ENCODE measurements around the gene ARHGAP24. TPM values are rescaled to one million over a fixed set of nuclear protein-coding genes. Genes with fewer than 3 reads are reported as not detected.

The ARHGAP24 gene
- total RNA-seq, 1 experiment from 2014 or later = 65.1 TPM

DNA sequence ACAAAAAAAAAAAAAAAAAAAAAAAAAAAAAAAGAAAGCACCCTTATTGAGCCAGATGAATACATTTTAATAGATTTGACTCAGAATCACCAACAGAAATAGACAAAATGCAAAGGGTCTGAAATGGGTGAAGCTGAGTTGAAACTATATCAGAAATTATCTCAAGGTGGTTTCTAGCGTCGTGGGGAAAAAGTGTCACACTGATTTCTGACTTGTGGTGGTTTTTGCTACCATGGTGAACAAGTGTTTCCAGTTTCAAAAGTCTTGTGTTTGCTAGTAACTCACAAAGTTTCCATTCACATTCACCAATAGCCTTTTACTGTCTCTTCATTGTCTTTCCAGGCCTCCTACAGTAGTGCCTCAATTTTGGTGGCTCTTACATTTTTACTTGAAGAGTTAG lies 135.5 kb downstream of the ARHGAP24 start:
- Histone ChIP-seq H3K4me2 (ENCODE audit: low read depth, low read length, poor library complexity, severe bottlenecking) (no peak overlapping the region), H3K36me3 (ENCODE audit: insufficient read depth, low read length) (no peaks in the 10 kb centered on the region; the same call in 1 of the 2 replicates), H3K4me1 (ENCODE audit: low read length) (peaks cover 28% of the 10 kb centered on the region), H3K9me2 (replicated peaks; ENCODE audit: insufficient read depth, low read length) (no peaks in the 10 kb centered on the region), H3K9me3 (ENCODE audit: low read length) (no peaks in the 10 kb centered on the region), H3K9ac (ENCODE audit: low read length) (no peak overlapping the region), H3K27ac (ENCODE audit: low read length) (peak overlapping the region; percentile 49), H3K79me2 (ENCODE audit: low read length) (peaks cover 23% of the 10 kb centered on the region), H2AFZ (ENCODE audit: low read length) (no peak overlapping the region), H3K27me3 (ENCODE audit: low read length) (no peaks in the 10 kb centered on the region), H3K4me3 (ENCODE audit: low read length) (no peak overlapping the region), H4K20me1 (ENCODE audit: insufficient read depth, low read depth, low read length) (no peaks in the 10 kb centered on the region)
- DNase-seq = no peak

DNA sequence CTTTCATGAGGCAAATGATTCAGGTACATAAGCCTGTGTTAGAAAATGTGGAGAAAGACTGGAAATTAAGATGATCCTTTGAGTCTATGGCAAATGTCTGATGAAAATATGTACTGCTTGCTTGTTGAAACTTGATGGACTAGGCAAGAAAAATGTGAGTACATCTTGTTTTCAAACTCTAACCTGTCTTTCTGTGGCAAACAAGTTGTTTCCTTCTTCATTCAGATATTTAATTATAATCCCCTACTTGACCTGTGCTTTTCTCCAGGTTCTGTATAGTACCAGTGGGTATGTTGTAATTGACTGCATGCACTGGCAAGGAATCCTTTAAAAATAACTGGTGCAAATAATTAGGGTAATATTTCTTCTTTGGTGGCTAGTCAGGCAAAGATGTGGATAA lies 136.7 kb downstream of the ARHGAP24 start:
- H3K27ac ChIP-seq (ENCODE audit: low read length) = no peak overlapping the region

DNA sequence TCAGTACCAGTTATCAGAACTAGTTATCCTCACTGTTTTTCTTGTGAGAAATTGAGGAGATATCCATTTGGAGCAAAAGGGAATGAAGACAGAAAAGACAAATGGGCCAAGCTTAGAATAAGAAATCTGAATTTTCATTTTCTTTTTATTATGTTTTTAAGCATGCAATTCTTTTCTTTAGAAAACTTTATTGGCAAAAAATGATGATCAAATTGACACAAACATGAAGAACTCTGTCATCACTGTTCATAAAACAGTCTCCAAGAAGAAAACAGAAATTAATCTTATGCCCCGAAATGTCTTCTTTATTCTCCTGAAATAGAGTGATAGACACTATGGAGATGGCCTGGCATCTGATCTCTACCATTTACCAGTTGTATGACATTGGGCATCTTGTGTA lies 139.0 kb downstream of the ARHGAP24 start:
- no peak for DNase-seq
- Histone ChIP-seq H3K36me3 (ENCODE audit: insufficient read depth, low read length) (no peaks in the 10 kb centered on the region; the same call in 1 of the 2 replicates), H3K4me2 (ENCODE audit: low read depth, low read length, poor library complexity, severe bottlenecking) (no peak overlapping the region), H3K27ac (ENCODE audit: low read length) (no peak overlapping the region), H2AFZ (ENCODE audit: low read length) (no peak overlapping the region), H4K20me1 (ENCODE audit: insufficient read depth, low read depth, low read length) (no peaks in the 10 kb centered on the region), H3K79me2 (ENCODE audit: low read length) (peaks cover 25% of the 10 kb centered on the region), H3K27me3 (ENCODE audit: low read length) (no peaks in the 10 kb centered on the region), H3K9me2 (replicated peaks; ENCODE audit: insufficient read depth, low read length) (no peaks in the 10 kb centered on the region), H3K4me3 (ENCODE audit: low read length) (no peak overlapping the region), H3K4me1 (ENCODE audit: low read length) (no peaks in the 10 kb centered on the region; the same call in 1 of the 2 replicates), H3K9ac (ENCODE audit: low read length) (no peak overlapping the region), H3K9me3 (ENCODE audit: low read length) (no peaks in the 10 kb centered on the region)

More for the DNA sequence above, 136.7 kb downstream of the ARHGAP24 start:
- H4K20me1 ChIP-seq (ENCODE audit: insufficient read depth, low read depth, low read length) = no peaks in the 10 kb centered on the region
- H2AFZ ChIP-seq (ENCODE audit: low read length) = no peak overlapping the region
- peaks cover 26% of the 10 kb centered on the region for H3K79me2 ChIP-seq (ENCODE audit: low read length)
- H3K27me3 ChIP-seq (ENCODE audit: low read length) = no peaks in the 10 kb centered on the region
- no peaks in the 10 kb centered on the region for H3K9me2 ChIP-seq (replicated peaks; ENCODE audit: insufficient read depth, low read length)
- no peaks in the 10 kb centered on the region for H3K9me3 ChIP-seq (ENCODE audit: low read length)
- no peaks in the 10 kb centered on the region; the same call in 1 of the 2 replicates for H3K36me3 ChIP-seq (ENCODE audit: insufficient read depth, low read length)
- peaks cover 17% of the 10 kb centered on the region for H3K4me1 ChIP-seq (ENCODE audit: low read length)
- no peak overlapping the region for H3K4me3 ChIP-seq (ENCODE audit: low read length)
- no peak overlapping the region for H3K9ac ChIP-seq (ENCODE audit: low read length)
- no peak for DNase-seq
- no peak overlapping the region for H3K4me2 ChIP-seq (ENCODE audit: low read depth, low read length, poor library complexity, severe bottlenecking)

DNA sequence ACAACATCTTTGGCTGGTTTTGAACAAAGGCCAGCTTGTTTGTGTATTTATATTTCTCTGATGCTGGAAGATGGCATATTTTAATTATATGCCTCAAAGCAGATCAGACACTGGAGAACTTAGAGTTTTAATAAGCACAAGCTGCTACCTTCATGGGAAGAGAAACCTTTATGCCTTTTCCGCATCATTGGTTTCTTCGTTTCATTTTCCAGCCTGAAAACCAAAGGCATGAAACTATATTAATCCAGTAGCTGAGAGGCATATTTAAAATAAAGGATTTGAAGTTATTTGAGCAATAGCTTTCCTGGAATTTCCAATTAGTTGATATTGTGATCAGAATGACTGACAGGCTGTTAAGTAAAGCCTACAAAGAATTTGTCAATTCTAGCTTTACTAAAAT lies 141.0 kb downstream of the ARHGAP24 start:
- no peak for DNase-seq
- peaks cover 27% of the 10 kb centered on the region for H3K79me2 ChIP-seq (ENCODE audit: low read length)

DNA sequence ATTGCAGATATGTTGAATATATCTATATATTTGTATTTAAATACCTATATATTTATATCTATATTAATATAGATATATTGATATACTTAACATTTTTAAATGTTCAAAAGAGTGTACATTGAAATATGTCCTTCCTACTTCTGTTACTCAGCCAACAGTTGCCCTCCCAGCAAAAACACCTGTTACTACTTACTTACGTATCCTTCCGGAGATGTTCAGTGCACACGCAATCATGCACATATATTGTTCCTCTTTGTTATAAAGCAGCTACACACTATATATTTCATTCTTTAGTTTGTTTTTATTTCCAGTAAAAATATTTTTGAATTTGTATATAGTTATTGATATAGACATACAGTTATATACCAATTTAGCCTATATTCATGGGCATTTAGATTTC lies 142.3 kb downstream of the ARHGAP24 start:
- no peak overlapping the region for H3K4me2 ChIP-seq (ENCODE audit: low read depth, low read length, poor library complexity, severe bottlenecking)
- H3K27ac ChIP-seq (ENCODE audit: low read length) = no peak overlapping the region
- no peak overlapping the region for H3K4me3 ChIP-seq (ENCODE audit: low read length)
- peaks cover 31% of the 10 kb centered on the region for H3K79me2 ChIP-seq (ENCODE audit: low read length)
- H3K27me3 ChIP-seq (ENCODE audit: low read length) = no peaks in the 10 kb centered on the region
- no peaks in the 10 kb centered on the region for H3K4me1 ChIP-seq (ENCODE audit: low read length)
- no peaks in the 10 kb centered on the region; the same call in 1 of the 2 replicates for H3K36me3 ChIP-seq (ENCODE audit: insufficient read depth, low read length)
- H3K9me3 ChIP-seq (ENCODE audit: low read length) = no peaks in the 10 kb centered on the region
- no peaks in the 10 kb centered on the region for H3K9me2 ChIP-seq (replicated peaks; ENCODE audit: insufficient read depth, low read length)
- no peak for DNase-seq
- no peak overlapping the region for H2AFZ ChIP-seq (ENCODE audit: low read length)
- no peak overlapping the region for H3K9ac ChIP-seq (ENCODE audit: low read length)
- H4K20me1 ChIP-seq (ENCODE audit: insufficient read depth, low read depth, low read length) = no peaks in the 10 kb centered on the region

More for the DNA sequence above, 141.0 kb downstream of the ARHGAP24 start:
- H3K36me3 ChIP-seq (ENCODE audit: insufficient read depth, low read length) = no peaks in the 10 kb centered on the region; the same call in 1 of the 2 replicates
- H3K4me1 ChIP-seq (ENCODE audit: low read length) = no peaks in the 10 kb centered on the region
- H3K4me3 ChIP-seq (ENCODE audit: low read length) = no peak overlapping the region
- H3K9ac ChIP-seq (ENCODE audit: low read length) = no peak overlapping the region
- no peaks in the 10 kb centered on the region for H3K9me2 ChIP-seq (replicated peaks; ENCODE audit: insufficient read depth, low read length)
- no peaks in the 10 kb centered on the region for H4K20me1 ChIP-seq (ENCODE audit: insufficient read depth, low read depth, low read length)
- no peak overlapping the region for H2AFZ ChIP-seq (ENCODE audit: low read length)
- no peaks in the 10 kb centered on the region for H3K9me3 ChIP-seq (ENCODE audit: low read length)
- H3K27ac ChIP-seq (ENCODE audit: low read length) = no peak overlapping the region
- no peak overlapping the region for H3K4me2 ChIP-seq (ENCODE audit: low read depth, low read length, poor library complexity, severe bottlenecking)
- H3K27me3 ChIP-seq (ENCODE audit: low read length) = no peaks in the 10 kb centered on the region

DNA sequence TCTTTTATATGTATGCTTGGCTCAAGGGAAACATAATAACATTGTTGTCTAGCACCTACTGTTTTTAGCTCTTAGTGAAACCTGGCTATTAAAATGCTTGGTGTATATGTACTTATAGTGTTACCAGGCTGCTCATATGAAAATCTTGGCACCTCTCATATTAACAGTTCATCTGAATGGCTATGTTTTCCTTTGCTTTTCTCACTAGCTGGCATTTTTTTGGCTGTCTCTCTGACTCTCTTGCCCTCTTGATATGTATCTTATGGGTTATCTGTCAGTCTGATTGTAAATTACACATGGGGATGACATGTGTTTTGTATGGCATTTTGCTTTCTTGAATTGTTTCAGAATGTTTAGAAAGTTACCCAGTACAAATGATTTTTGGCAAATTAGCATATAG lies 158.0 kb downstream of the ARHGAP24 start:
- no peak overlapping the region for H2AFZ ChIP-seq (ENCODE audit: low read length)
- no peaks in the 10 kb centered on the region for H3K27me3 ChIP-seq (ENCODE audit: low read length)
- H3K79me2 ChIP-seq (ENCODE audit: low read length) = peaks cover 48% of the 10 kb centered on the region
- no peaks in the 10 kb centered on the region for H3K36me3 ChIP-seq (ENCODE audit: insufficient read depth, low read length)
- no peaks in the 10 kb centered on the region; the same call in 1 of the 2 replicates for H3K9me3 ChIP-seq (ENCODE audit: low read length)
- no peak overlapping the region for H3K9ac ChIP-seq (ENCODE audit: low read length)
- H3K27ac ChIP-seq (ENCODE audit: low read length) = 0 out of 2 replicates have a peak overlapping the region, but pooled peaks have one; percentile 8
- H3K4me3 ChIP-seq (ENCODE audit: low read length) = no peak overlapping the region
- peaks cover 13% of the 10 kb centered on the region; the same call in 1 of the 2 replicates for H3K4me1 ChIP-seq (ENCODE audit: low read length)
- DNase-seq = no peak
- H3K9me2 ChIP-seq (replicated peaks; ENCODE audit: insufficient read depth, low read length) = no peaks in the 10 kb centered on the region
- H3K4me2 ChIP-seq (ENCODE audit: low read depth, low read length, poor library complexity, severe bottlenecking) = no peak overlapping the region
- H4K20me1 ChIP-seq (ENCODE audit: insufficient read depth, low read depth, low read length) = no peaks in the 10 kb centered on the region

DNA sequence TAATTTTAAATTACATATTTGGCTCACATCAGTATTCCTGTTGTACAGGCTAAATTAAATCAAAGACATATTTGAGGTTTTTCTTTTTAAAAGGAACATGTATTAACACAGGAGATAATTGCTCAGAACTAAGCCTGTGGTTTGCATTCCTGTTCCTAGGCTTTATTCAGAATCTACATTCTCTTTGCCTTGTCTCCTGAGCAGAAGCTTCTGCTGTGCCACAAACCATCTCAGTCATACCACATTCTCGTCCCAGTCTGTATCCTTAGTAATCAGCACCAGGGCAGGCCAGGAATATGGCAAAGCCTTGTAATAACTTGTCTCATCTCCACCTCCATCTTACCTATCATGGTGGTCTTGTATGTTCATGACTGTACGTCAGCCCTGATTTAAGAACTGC lies 162.8 kb downstream of the ARHGAP24 start:
- Histone ChIP-seq H3K4me3 (ENCODE audit: low read length) (no peak overlapping the region), H2AFZ (ENCODE audit: low read length) (no peak overlapping the region), H3K4me2 (ENCODE audit: low read depth, low read length, poor library complexity, severe bottlenecking) (no peak overlapping the region), H3K27ac (ENCODE audit: low read length) (no peak overlapping the region), H3K9ac (ENCODE audit: low read length) (no peak overlapping the region), H3K36me3 (ENCODE audit: insufficient read depth, low read length) (no peaks in the 10 kb centered on the region), H3K9me3 (ENCODE audit: low read length) (no peaks in the 10 kb centered on the region), H3K27me3 (ENCODE audit: low read length) (no peaks in the 10 kb centered on the region), H3K9me2 (replicated peaks; ENCODE audit: insufficient read depth, low read length) (no peaks in the 10 kb centered on the region), H3K79me2 (ENCODE audit: low read length) (peaks cover 39% of the 10 kb centered on the region), H4K20me1 (ENCODE audit: insufficient read depth, low read depth, low read length) (no peaks in the 10 kb centered on the region), H3K4me1 (ENCODE audit: low read length) (peaks cover 27% of the 10 kb centered on the region)
- no peak for DNase-seq

DNA sequence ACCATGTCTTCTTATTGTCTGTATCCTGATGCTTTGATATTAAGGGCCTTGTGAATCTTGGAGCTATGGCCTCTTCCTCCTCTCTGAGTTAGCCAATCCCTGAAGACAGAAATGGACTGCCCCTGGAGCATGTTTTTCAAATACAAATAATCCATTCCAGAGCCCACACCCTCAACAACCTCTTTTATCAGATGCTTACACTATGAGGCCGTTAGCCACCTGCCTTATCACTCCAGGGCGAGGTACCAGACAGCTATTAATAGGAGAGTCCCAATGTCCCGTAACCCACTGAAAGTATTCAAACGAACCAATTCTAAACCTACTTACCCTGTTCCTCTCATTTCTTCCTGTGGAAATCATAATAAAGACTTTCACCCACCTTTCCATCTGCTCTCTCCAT lies 165.0 kb downstream of the ARHGAP24 start:
- H3K27me3 ChIP-seq (ENCODE audit: low read length) = no peaks in the 10 kb centered on the region
- H3K9me3 ChIP-seq (ENCODE audit: low read length) = no peaks in the 10 kb centered on the region
- no peaks in the 10 kb centered on the region for H3K36me3 ChIP-seq (ENCODE audit: insufficient read depth, low read length)
- no peak overlapping the region for H3K4me3 ChIP-seq (ENCODE audit: low read length)
- no peaks in the 10 kb centered on the region for H3K9me2 ChIP-seq (replicated peaks; ENCODE audit: insufficient read depth, low read length)
- H3K27ac ChIP-seq (ENCODE audit: low read length) = no peak overlapping the region
- peaks cover 33% of the 10 kb centered on the region for H3K4me1 ChIP-seq (ENCODE audit: low read length)
- no peaks in the 10 kb centered on the region for H4K20me1 ChIP-seq (ENCODE audit: insufficient read depth, low read depth, low read length)
- H3K4me2 ChIP-seq (ENCODE audit: low read depth, low read length, poor library complexity, severe bottlenecking) = no peak overlapping the region
- no peak for DNase-seq
- no peak overlapping the region for H3K9ac ChIP-seq (ENCODE audit: low read length)
- H3K79me2 ChIP-seq (ENCODE audit: low read length) = peaks cover 26% of the 10 kb centered on the region
- no peak overlapping the region for H2AFZ ChIP-seq (ENCODE audit: low read length)

Data from Karpas-422 (cell line).